HG03159 (cell line): ENCODE data around the gene SPRN.

ENCODE experiments used
- ATAC-seq: cut with Tn5 transposase; IDR thresholded peaks from one replicate; pipeline ENCODE4 v1.9.1; 2021; ENCODE audit warnings: mild to moderate bottlenecking, moderate library complexity; ENCODE audit not compliant: unreplicated experiment

The SPRN gene

GRCh38 chr10:133412381-133412711 lies 12.1 kb downstream of the SPRN start:
- no peak for ATAC-seq

DNA sequence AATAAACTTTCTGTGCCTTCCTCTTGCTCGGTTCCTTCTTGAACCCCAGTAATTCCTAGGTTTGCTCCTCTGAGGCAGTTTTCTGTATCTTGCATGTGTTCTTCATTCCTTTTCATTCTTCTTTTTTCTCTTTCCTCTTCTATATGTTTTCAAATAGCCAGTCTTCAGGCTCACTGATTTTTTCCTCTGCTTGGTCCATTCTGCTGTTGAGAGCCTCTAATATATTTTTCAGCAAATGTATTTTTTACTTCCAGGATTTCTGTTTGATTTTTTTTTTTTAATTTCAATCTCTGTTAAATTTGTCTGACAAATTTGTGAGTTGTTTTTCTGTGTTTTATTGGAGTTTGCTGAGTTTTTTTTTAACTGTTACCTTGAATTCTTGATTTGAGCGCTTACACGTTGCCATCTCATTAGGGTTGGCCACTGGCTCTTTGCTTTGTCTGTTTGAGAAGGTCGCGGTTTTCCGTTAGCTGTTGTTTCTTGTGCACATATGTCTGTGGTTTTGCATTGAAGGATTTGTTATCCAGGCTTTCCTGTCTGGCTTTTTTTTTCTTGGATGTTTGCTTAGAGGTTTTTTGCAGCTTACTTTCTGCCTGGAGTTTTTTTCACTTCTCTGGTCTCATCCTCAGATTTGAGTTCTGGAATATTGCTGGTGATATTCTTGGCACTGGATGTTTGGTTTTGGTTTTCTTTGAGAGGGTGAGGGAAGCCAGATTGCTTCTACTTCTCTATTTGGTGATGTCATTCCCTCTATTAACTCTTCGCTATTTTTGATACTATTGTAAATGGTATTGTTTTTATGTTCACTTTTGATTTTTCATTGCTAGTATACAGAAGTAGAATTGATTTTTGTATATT lies 12.7 kb downstream of the SPRN start:
- ATAC-seq, result no peak

GRCh38 chr10:133405844-133406527 lies 18.4 kb downstream of the SPRN start:
- peak; percentile 44 for ATAC-seq

- ATAC-seq, result no peak
Measured at GRCh38 chr10:133405272-133405671, 19.2 kb downstream of the SPRN start.

- ATAC-seq, result no peak
Measured at GRCh38 chr10:133403784-133404183, 20.6 kb downstream of the SPRN start.

DNA sequence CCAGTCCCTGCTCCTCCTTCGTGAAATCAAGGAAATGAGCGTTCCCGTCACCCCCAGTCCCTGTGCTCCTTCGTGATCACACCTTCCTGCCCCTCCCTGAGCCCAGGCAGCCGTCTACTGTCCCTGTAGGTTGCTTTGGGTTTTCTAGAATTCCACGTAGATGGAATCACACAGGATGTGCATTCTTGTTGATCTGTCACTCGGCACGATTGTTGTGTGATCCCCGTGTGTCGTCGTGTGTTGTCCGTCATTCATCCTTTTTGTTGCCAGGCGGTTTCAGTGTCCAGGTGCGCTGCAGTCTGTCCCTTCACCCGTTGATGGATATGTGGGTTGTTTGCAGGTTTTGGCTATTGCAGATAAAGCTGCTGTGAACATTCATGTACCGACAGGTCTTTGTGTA lies 21.1 kb downstream of the SPRN start:
- no peak for ATAC-seq

DNA sequence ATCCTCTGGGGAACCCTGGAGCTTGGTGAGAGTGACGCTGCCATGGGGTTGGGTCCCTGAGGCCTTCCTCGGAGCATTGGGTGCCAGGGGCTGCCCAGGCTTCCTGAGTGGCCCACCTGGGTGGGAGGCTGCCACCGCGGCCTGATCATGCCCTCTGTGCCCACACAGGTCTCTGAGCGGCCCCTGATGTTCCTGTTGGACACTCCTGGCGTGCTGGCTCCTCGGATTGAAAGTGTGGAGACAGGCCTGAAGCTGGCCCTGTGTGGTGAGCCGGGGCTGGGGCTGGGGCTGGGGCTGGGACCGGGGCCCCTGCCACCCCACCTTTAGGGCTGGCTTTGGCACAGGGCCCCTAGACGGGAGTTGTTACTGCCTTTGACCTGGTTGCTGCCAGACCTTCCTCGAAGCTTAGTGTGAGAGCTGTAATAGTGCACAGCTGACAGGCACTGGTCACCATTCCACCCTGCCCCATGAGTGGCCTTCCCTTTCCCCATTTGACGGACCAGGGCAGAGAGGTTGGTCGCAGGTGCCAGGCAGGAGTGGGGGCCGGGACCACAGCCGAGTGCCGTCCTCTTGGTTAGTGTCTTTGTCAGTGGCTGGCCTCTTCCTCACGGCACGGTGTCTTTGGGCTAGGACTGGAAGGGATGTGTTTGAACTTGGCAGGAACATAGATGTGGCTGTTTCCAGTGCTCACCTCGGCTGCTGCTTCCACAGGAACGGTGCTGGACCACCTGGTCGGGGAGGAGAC lies 22.3 kb downstream of the SPRN start:
- ATAC-seq, result no peak

DNA sequence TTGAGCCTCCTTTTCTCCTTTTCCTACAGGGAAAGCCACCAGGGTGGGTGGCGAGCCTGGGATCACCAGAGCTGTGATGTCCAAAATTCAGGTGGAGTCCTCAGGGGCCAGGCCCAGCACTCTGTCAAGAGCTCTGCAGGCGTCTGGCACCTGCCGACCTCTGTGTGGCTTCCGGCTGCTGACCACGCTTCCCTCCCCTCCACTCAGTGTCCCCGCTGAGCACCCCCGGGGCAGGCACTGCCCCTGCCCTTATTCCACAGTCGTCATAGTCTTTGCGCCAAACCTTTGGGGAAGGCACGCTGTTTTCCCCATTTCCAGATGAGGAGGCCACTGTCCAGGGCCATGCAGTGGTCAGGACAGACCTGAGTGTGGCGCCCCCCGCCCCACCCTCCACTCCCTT lies 22.9 kb downstream of the SPRN start:
- peak; percentile 16 for ATAC-seq

DNA sequence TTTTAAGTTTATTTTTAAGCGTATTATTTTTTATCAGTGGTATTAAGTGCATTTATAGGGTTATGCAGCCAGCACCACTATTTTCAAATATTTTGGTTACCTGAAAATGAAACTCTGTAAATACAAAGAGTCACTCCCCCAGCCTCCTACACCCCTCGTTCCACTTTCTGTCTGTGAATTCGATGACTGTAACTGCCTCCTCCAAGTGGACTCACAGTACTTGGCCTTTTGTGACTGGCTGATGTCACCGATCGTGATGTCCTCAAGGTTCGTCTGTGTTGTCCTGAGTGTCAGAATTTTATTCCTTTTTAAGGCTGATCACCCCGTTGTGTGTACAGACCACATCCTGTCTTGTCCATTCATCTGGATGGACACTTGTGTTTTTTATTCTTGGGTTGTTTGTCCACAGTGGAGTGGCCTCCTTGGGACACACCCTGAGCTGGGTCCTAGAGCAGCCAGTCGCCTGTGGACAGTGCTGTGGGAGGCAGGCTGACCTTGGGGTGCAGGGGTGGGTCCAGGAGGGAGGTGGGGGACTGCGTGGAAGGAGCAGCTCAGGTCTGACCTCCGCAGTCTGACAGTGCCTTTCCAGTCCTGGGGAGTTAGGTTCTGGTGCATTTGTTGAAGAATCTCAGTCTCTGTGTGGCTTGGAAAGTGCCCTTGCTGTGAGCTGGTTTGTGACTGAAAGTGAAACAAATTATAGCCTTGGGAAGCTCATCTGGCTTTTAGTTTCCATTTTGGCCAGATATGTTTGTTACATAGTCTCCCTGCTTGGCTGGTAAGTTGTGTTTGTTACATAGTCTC lies 23.6 kb downstream of the SPRN start:
- peak; percentile 70 for ATAC-seq

- ATAC-seq, result no peak
Measured at GRCh38 chr10:133399123-133399601, 25.3 kb downstream of the SPRN start.

DNA sequence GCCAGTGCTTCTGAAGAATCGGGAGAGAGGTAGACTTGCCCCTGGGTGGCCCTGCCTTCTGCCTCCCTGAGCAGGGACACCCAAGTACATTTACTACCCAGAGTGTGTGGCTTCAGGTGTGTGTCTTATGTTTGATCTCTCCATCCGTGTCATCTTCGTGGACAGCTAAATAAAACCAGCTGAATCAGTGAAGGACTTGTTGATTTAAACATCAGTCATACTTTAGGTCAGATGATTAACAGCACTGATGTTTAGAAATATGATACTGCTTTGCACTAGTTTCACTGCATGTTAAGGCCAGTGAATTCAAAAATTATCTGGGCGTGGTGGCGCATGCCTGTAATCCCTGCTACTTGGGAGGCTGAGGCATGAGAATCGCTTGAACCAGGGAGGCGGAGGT lies 26.5 kb downstream of the SPRN start:
- ATAC-seq, result no peak

DNA sequence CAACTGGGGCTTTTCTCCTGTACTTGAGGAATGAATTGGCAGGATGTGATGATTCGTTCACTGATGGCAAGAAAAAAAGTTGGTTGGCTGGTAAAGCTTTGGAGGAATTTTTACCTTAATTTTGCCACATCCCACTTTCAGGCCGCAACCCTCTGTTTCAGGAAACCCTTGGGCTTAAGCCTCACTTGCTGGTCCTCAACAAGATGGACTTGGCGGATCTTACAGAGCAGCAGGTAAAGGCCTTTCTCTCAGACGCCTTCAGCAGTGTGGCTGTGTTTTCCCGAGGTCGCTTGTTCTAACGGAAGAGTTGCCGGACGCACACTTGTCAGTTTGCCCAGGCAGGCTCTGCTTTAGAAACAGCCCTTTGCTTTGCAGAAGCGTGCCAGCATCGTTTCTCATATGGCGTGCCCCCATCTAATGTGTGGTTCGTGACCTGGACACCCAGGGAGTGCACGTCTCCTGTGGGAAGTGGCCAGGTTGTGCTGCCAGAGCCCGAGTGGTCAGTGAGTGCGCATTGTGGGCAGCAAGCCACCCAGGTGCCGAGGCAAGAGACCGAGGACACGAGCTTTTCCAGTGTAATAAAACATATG lies 28.3 kb downstream of the SPRN start:
- no peak for ATAC-seq

GRCh38 chr10:133394801-133395221 lies 29.6 kb downstream of the SPRN start:
- no peak for ATAC-seq

DNA sequence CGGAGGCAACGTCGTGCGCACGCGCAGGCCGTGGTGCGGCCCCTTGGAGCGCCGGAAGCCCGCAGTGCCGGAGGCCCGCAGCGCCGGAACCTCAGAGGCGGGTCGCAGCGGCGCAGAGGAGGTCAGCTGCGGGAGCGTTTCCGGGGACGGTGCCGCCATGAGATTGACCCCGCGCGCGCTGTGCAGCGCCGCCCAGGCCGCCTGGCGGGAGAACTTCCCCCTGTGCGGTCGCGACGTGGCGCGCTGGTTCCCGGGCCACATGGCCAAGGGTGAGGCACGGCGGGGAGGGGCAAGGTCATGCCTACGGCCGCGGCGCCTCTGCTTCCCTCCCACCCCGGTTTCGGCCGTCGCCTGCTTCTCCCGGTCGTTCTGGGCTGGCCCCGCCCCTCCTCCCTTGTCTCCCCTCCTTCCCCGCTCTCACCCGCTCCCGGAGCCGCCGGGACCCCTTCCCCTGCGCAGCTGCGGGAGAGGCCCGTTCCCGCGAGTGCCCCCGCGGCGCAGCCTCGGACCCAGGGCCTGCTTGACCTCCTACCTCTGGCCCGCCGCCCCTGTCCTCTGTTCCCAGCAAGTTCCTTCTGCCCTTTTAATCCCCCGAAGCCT lies 30.3 kb downstream of the SPRN start, which contains the start of gene MTG1:
Gene MTG1, plus strand, starts transcription at position 94 of the 600 bp plus-strand sequence. Its CDS starts 64 bp downstream, at position 158.
- peak; percentile 65 for ATAC-seq

DNA sequence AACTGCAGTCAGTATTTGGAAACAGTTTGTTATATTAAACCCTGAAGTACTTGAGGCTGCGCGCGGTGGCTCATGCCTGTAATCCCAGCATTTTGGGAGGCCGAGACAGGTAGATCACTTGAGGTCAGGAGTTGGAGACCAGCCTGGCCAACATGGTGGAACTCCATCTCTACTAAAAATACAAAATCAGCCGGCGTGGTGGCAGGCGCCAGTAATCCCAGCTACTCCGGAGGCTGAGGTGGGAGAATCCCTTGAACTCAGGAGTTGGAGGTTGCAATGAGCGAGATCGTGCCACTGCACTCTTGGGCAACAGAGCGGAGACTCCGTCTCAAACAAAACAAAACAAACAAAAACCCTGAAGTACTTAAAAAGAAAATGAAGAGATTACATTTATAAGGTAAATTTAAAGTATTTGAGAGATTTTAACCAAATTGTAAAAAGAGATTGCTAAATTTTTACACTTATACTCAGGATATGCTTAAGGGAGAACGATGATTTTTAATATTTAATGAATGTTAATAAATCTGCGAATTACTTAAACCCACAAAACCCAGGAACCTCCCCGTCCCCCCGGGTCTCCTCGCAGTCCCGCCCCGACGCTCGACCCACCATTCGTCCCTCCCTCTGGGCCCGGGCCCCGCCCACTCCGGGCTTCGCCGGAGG lies 30.9 kb downstream of the SPRN start:
- no peak for ATAC-seq

DNA sequence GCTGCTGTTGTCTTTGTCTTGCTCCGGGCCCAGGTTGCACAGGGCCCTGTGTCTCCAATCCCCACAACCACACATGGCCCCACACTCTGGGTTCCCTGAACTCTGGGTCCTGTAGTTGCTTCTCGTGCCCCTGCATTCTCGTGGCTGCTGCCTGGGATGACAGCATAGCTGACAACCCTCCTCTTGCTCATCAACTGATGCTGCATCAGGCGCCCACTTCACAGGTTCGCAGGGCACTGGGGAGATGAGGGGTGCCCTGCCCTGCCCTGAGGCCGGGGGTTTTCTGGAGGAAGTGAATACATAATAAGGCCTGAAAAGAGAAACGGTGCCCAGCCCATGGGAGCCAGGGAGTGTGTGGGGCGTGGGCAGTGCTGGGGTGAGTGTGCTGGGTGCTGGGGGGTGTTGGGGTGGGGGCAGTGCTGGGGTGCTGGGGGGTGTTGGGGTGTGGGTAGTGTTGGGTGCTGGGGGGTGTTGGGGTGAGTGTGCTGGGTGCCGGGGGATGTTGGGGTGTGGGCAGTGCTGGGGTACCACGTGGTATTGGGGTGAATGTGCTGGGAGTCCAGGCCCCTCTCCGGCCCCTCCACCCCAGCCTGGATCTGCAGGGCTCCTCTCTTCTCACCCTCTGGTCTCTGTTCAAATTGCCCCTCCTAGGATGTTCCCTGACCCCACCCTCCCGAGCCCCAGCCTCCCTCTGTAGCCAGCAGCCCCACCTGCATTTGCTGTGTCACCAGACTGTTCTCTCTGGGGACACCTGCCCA lies 32.5 kb downstream of the SPRN start:
- ATAC-seq, result no peak

DNA sequence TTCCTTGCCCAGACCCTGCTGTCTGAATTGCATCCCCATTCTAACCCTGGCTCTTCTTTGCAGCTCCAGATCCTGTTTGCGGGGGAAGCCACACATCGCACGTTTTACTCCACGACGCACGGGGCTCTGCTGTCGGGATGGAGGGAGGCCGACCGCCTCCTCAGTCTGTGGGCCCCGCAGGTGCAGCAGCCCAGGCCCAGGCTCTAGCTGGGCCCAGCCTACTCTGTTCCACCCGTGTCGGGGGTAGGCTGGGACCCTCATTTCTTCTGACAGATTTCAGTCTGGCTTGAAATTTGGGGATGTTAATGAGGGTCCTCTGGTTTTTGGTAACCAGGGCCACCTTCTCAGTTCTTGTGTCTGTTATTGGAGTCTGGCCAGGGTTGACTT lies 33.2 kb downstream of the SPRN start:
- ATAC-seq, result no peak

DNA sequence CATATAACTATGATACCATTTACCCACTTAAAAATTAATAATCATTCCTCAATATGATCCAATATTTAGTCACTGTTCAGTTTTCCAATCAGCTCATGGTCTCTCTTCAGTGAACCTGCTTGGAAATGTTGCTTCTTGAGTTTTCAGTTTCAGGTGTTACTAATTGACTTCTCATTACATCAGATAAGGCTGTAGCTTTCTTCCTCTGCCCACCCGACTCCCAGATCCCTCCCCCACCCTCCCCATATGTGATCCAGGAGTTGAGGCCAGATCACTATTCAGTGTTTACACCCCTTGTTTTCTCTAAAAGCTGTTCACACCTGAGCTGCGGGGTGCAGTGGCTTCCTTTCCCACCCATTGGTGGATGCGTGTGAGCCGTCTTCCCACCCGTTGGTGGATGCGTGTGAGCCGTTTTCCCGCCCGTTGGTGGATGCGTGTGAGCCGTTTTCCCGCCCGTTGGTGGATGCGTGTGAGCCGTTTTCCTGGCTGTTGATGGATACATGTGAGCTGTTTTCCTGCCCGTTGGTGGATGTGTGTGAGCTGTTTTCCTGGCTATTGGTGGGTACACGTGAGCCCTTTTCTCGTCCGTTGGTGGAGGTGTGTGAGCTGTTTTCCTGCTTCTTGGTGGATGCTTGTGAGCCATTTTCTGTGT lies 33.7 kb downstream of the SPRN start:
- no peak for ATAC-seq
